NCI-H2171 treated with DMSO at 0.1 percent for 48 hours (cell line): ENCODE data around the gene SHQ1.
A peak's percentile ranks its signal among the peaks of the same experiment; 100 is the strongest.
"Not testable (repeated sequence)": the region's sequence is repeated elsewhere in the genome, so short reads cannot be mapped to it uniquely, and the experiment has no call there.

ENCODE experiments used
- DNase-seq: peaks from one replicate; lab custom pipeline; 2025; lab: John Stamatoyannopoulos, UW

The SHQ1 gene

GRCh38 chr3:72748659-72749058, 99.6 kb downstream of the SHQ1 start:
- DNase-seq: no peak

- peak; percentile 36 for DNase-seq
These were observed 101.5 kb downstream of the SHQ1 start for GRCh38 chr3:72746430-72747411.

- peak; percentile 87 for DNase-seq
These were observed 102.9 kb downstream of the SHQ1 start for GRCh38 chr3:72745146-72745999.

- DNase-seq: peak; percentile 13
These were observed 103.9 kb downstream of the SHQ1 start for GRCh38 chr3:72744330-72744729.

- no peak for DNase-seq
These were observed 108.4 kb downstream of the SHQ1 start for GRCh38 chr3:72739531-72740466.

GRCh38 chr3:72738752-72739530, 109.3 kb downstream of the SHQ1 start:
- DNase-seq: peak; percentile 39

GRCh38 chr3:72735072-72735471, 113.2 kb downstream of the SHQ1 start:
- DNase-seq: not testable (repeated sequence)

- no peak for DNase-seq
These were observed 114.6 kb downstream of the SHQ1 start for GRCh38 chr3:72733676-72734075.

GRCh38 chr3:72732666-72733345, 115.4 kb downstream of the SHQ1 start:
- peak; percentile 31 for DNase-seq

GRCh38 chr3:72728958-72729467, 119.2 kb downstream of the SHQ1 start:
- DNase-seq: peak; percentile 77

- peak; percentile 65 for DNase-seq
These were observed 119.8 kb downstream of the SHQ1 start for GRCh38 chr3:72728329-72728889.

GRCh38 chr3:72727726-72728125, 120.5 kb downstream of the SHQ1 start:
- no peak for DNase-seq

- DNase-seq: no peak
These were observed 121.1 kb downstream of the SHQ1 start for GRCh38 chr3:72727172-72727571.

GRCh38 chr3:72725229-72725628, 123.0 kb downstream of the SHQ1 start:
- DNase-seq: no peak

GRCh38 chr3:72724070-72724469, 124.2 kb downstream of the SHQ1 start:
- DNase-seq: no peak

GRCh38 chr3:72722930-72723726, 125.1 kb downstream of the SHQ1 start:
- DNase-seq: no peak

GRCh38 chr3:72721683-72722381, 126.4 kb downstream of the SHQ1 start:
- peak; percentile 24 for DNase-seq

- no peak for DNase-seq
These were observed 127.7 kb downstream of the SHQ1 start for GRCh38 chr3:72720566-72720965.
